Ovary (tissue), 3 donors: ENCODE results near the gene ROBO1.

Source experiments
- POLR2A ChIP-seq: fragments of 450-650 bp; IDR thresholded peaks from one replicate; pipeline ENCODE4 v1.6.1; 2017; ENCODE audit warnings: antibody characterized with exemption, mild to moderate bottlenecking, moderate library complexity
- TF ChIP-seq, protein P1 (sequence below), 3 donors: fragments of 450-650 bp in 2 of 3; fragments of 200-600 bp in 1 of 3; IDR thresholded peaks; one replicate each; pipeline versions ENCODE4 v1.5.1 to v1.8.0; 2016 to 2022; ENCODE audit warnings: antibody characterized with exemption in 3 of 3, mild to moderate bottlenecking in 1 of 3
- donor health status: DM: no; HTN: no; CAD: no.

GRCh38 chr3:79041621-79042020 is 726.2 kb downstream of the ROBO1 start:
- TF ChIP-seq, protein P1, sequence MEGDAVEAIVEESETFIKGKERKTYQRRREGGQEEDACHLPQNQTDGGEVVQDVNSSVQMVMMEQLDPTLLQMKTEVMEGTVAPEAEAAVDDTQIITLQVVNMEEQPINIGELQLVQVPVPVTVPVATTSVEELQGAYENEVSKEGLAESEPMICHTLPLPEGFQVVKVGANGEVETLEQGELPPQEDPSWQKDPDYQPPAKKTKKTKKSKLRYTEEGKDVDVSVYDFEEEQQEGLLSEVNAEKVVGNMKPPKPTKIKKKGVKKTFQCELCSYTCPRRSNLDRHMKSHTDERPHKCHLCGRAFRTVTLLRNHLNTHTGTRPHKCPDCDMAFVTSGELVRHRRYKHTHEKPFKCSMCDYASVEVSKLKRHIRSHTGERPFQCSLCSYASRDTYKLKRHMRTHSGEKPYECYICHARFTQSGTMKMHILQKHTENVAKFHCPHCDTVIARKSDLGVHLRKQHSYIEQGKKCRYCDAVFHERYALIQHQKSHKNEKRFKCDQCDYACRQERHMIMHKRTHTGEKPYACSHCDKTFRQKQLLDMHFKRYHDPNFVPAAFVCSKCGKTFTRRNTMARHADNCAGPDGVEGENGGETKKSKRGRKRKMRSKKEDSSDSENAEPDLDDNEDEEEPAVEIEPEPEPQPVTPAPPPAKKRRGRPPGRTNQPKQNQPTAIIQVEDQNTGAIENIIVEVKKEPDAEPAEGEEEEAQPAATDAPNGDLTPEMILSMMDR (IDR thresholded peaks at IDR 0.05) = no peak
- TF ChIP-seq POLR2A = no peak
